ENCODE results near the gene CHST2. TPM values are rescaled to one million over a fixed set of nuclear protein-coding genes. Genes with fewer than 3 reads are reported as not detected.

CHST2 gene
- total and polyA plus RNA-seq, 2 donors (not counting 3 experiments of a cell fraction or from before 2014, with no cell fraction given): 4.3 to 6.5 TPM

DNA sequence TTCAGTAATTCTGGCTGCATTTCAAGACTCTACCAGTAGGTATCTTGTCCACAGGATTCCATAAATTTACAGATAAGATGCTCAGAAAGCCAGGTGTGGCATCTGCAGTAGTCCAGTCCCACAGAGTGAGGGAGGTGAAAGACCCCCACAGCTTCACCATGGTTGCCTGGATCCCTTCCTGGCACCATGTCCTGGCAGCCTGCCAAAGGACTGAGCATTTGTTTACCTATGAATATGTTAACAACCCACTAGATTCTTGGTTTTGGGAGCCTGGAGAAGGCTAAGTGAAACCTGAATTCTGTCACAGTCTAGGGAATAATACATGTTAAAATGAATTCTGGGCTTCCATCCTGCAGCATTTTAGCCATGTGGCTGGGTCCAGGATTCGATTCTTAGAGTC lies 14.9 kb downstream of the CHST2 start:
- no peaks in the 10 kb centered on the region for H4K20me1 ChIP-seq (replicated peaks; ENCODE audit: control insufficient read depth, extremely low read depth, insufficient read depth, low read length)
- no peak overlapping the region for H3K27ac ChIP-seq (ENCODE audit: insufficient read depth, low read depth, low read length)
- DNase-seq (ENCODE audit: low read depth, low spot score) (peak; percentile 18), FAIRE-seq (peak; percentile 68)
- dilution Hi-C loops (cut with MboI; ENCODE audit: extremely low pct_ligation_motif_present, low sequenced_read_pairs): no loop called here
- H3K27me3 ChIP-seq (ENCODE audit: control insufficient read depth in 2 of 2, insufficient read depth in 2 of 2, low read length in 2 of 2): no peaks in the 10 kb centered on the region
- H3K4me3 ChIP-seq (replicated peaks in 1 of 3; ENCODE audit: insufficient read depth in 1 of 3, low read depth in 1 of 3, low read length in 3 of 3): no peak overlapping the region
- H3K36me3 ChIP-seq (ENCODE audit: control insufficient read depth in 2 of 2, extremely low read depth in 1 of 2, insufficient read depth in 2 of 2, low read length in 2 of 2): no peaks in the 10 kb centered on the region
- TF ChIP-seq JUN (IDR thresholded peaks at IDR 0.05; ENCODE audit: borderline replicate concordance, insufficient read depth, insufficient read length, low read depth): no peak
- TF ChIP-seq MAX (IDR thresholded peaks at IDR 0.05; ENCODE audit: insufficient read depth, insufficient read length): no peak
- no peak for TF ChIP-seq FOS (IDR thresholded peaks at IDR 0.05; ENCODE audit: borderline replicate concordance, insufficient read depth, low read length)
- TF ChIP-seq POLR2AphosphoS5 (IDR thresholded peaks at IDR 0.05; ENCODE audit: insufficient read depth, low read depth, low read length): no peak
- TF ChIP-seq GATA2 (IDR thresholded peaks at IDR 0.05; ENCODE audit: insufficient read depth, insufficient read length, low read depth, low read length): no peak
- TF ChIP-seq POLR2A (IDR thresholded peaks at IDR 0.05; ENCODE audit: low read depth, low read length): no peak
- TF ChIP-seq, protein P1, sequence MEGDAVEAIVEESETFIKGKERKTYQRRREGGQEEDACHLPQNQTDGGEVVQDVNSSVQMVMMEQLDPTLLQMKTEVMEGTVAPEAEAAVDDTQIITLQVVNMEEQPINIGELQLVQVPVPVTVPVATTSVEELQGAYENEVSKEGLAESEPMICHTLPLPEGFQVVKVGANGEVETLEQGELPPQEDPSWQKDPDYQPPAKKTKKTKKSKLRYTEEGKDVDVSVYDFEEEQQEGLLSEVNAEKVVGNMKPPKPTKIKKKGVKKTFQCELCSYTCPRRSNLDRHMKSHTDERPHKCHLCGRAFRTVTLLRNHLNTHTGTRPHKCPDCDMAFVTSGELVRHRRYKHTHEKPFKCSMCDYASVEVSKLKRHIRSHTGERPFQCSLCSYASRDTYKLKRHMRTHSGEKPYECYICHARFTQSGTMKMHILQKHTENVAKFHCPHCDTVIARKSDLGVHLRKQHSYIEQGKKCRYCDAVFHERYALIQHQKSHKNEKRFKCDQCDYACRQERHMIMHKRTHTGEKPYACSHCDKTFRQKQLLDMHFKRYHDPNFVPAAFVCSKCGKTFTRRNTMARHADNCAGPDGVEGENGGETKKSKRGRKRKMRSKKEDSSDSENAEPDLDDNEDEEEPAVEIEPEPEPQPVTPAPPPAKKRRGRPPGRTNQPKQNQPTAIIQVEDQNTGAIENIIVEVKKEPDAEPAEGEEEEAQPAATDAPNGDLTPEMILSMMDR (IDR thresholded peaks at IDR 0.05; ENCODE audit: extremely low read depth in 1 of 2, insufficient read depth in 1 of 2, low read depth in 1 of 2, low read length in 2 of 2): no peak
- TF ChIP-seq EZH2 (IDR thresholded peaks at IDR 0.05; ENCODE audit: borderline replicate concordance, low read depth, low read length, severe bottlenecking): no peak
- TF ChIP-seq MYC (IDR thresholded peaks at IDR 0.05; ENCODE audit: low read depth, low read length): no peak
- no peak overlapping the region for H3K9ac ChIP-seq (replicated peaks; ENCODE audit: extremely low read depth, insufficient read depth, low read length)
- no peak overlapping the region for H2AFZ ChIP-seq (ENCODE audit: low read depth, low read length)
- BruUV-seq (replicated peaks): no TSS peak
- ChIA-PET POLR2A (no interaction called here), CTCF (interaction anchor here (1.0 to 2.4 kb wide), 9 partner anchors 10 to 540 kb away, joined by 3 to 19 read pairs (median 3); partner anchors contain the start of gene CHST2)
- H3K79me2 ChIP-seq (ENCODE audit: control insufficient read depth, insufficient read depth, low read length): no peaks in the 10 kb centered on the region
- peak overlapping the region; percentile 54 for H3K4me2 ChIP-seq (ENCODE audit: insufficient read depth, low read length)
- no peaks in the 10 kb centered on the region for H3K9me3 ChIP-seq (replicated peaks; ENCODE audit: control insufficient read depth, insufficient read depth, low read length)
- intact Hi-C loops (cut with micrococcal nuclease): loop anchor here (1.0 to 2.0 kb wide), 2 partner anchors 14 to 309 kb away; no protein-coding TSS in a partner anchor
- no peaks in the 10 kb centered on the region for H3K9me1 ChIP-seq (replicated peaks; ENCODE audit: control insufficient read depth, extremely low read depth, insufficient read depth, low read length)
- H3K4me1 ChIP-seq (ENCODE audit: control insufficient read depth, extremely low read depth, insufficient read depth, low read length): peaks cover 19% of the 10 kb centered on the region

Measured in endothelial cell of umbilical vein (primary cell).